ENCODE results near the gene DCTN3.

DNA sequence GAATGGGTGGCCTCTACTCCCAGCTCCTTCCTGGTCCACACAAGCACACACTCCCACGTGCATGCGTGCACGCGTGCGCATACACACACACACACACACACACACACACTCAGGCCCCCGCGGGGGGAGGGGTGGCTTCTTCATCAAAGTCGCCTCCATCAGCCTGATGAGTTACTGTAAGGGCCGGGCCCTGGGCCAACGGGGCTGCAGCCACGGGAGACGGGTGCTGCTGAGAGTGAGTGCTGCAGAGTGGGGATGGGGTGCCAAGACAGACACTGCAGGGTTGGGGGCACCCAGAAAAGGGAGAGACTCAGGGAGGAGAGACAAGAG lies 48.8 kb downstream of the DCTN3 start:
- TF ChIP-seq POLR2A (IDR thresholded peaks at IDR 0.05) (no peak), POLR2AphosphoS5 (IDR thresholded peaks at IDR 0.05) (no peak)
